GM23338 (cell line): ENCODE data around the gene DDAH2. TPM values are rescaled to one million over a fixed set of nuclear protein-coding genes. Genes with fewer than 3 reads are reported as not detected.

ENCODE experiments used
- ATAC-seq: fragments of 200-7000 bp; cut with Tn5 transposase; 3 replicates; pipeline ENCODE4 v1.9.1; 2020
- DNase-seq: peaks from one replicate; pipeline ENCODE4 v3.0.0-alpha.2; 2015; ENCODE audit warnings: low spot score
- H2AFZ ChIP-seq: fragments of 200-600 bp; sonication (generic); 2 replicates; pipeline ENCODE4 v1.8.0; 2016; ENCODE audit warnings: antibody characterized with exemption, mild to moderate bottlenecking, moderate library complexity
- H3F3A ChIP-seq: fragments of 200-600 bp; sonication (generic); replicated peaks from 2 replicates; pipeline ENCODE4 v1.8.0; 2017; ENCODE audit warnings: antibody characterized with exemption, mixed run types, low read depth
- H3K27ac ChIP-seq: fragments of 200-600 bp; sonication (generic); 2 replicates; pipeline ENCODE4 v1.6.1; 2016; ENCODE audit warnings: low read depth
- H3K27me3 ChIP-seq: fragments of 200-600 bp; sonication (generic); 2 replicates; pipeline ENCODE4 v1.8.0; 2016; ENCODE audit warnings: mild to moderate bottlenecking, mixed run types, moderate library complexity; ENCODE audit not compliant: insufficient read depth
- H3K36me3 ChIP-seq: fragments of 200-600 bp; sonication (generic); 2 replicates; pipeline ENCODE4 v1.8.0; 2016; ENCODE audit warnings: mild to moderate bottlenecking; ENCODE audit not compliant: insufficient read depth
- H3K4me1 ChIP-seq: fragments of 200-600 bp; sonication (generic); 2 replicates; pipeline ENCODE4 v1.8.0; 2016; ENCODE audit warnings: mild to moderate bottlenecking, moderate library complexity; ENCODE audit not compliant: insufficient read depth
- H3K4me2 ChIP-seq: fragments of 200-600 bp; sonication (generic); 2 replicates; pipeline ENCODE4 v1.7.1; 2017; ENCODE audit warnings: mixed run types
- H3K4me3 ChIP-seq: fragments of 200-600 bp; sonication (generic); 2 replicates; pipeline ENCODE4 v1.6.1; 2016; ENCODE audit warnings: mixed run types
- H3K79me2 ChIP-seq: fragments of 200-600 bp; sonication (generic); replicated peaks from 2 replicates; pipeline ENCODE4 v1.8.0; 2017; ENCODE audit warnings: mild to moderate bottlenecking; ENCODE audit not compliant: insufficient read depth
- H3K9me2 ChIP-seq: fragments of 200-600 bp; sonication (generic); 2 replicates; pipeline ENCODE4 v1.8.0; 2017; ENCODE audit not compliant: insufficient read depth
- H4K20me1 ChIP-seq: fragments of 200-600 bp; sonication (generic); replicated peaks from 2 replicates; pipeline ENCODE4 v1.8.0; 2017; ENCODE audit warnings: mild to moderate bottlenecking; ENCODE audit not compliant: insufficient read depth
- H3K27ac Mint-ChIP-seq: 2 replicates; pipeline ENCODE4 v1.8.0; 2020; ENCODE audit warnings: inconsistent platforms, mild to moderate bottlenecking, moderate library complexity, mixed read lengths
- H3K27me3 Mint-ChIP-seq: 3 replicates; pipeline ENCODE4 v1.8.0; 2022; ENCODE audit warnings: low read depth, mild to moderate bottlenecking, moderate library complexity, mixed read lengths, inconsistent platforms; ENCODE audit not compliant: insufficient read depth, poor library complexity
- H3K36me3 Mint-ChIP-seq: 3 replicates; pipeline ENCODE4 v1.8.0; 2021; ENCODE audit warnings: low read depth, mild to moderate bottlenecking, inconsistent platforms, moderate library complexity, mixed read lengths
- H3K4me1 Mint-ChIP-seq: 3 replicates; pipeline ENCODE4 v1.8.0; 2020; ENCODE audit warnings: mild to moderate bottlenecking, inconsistent platforms, mixed read lengths
- H3K4me3 Mint-ChIP-seq: 3 replicates; pipeline ENCODE4 v1.8.0; 2021; ENCODE audit warnings: moderate library complexity, mild to moderate bottlenecking, inconsistent platforms, mixed read lengths
- H3K9me3 Mint-ChIP-seq: 3 replicates; pipeline ENCODE4 v1.8.0; 2020; ENCODE audit warnings: moderate library complexity, mild to moderate bottlenecking, inconsistent platforms, mixed read lengths
- CREB1 ChIP-seq: fragments of 250-450 bp; sonication (Bioruptor Pico); IDR thresholded peaks from 2 replicates; pipeline ENCODE4 v1.5.0; 2020; ENCODE audit warnings: low read depth, mild to moderate bottlenecking, moderate library complexity
- CTCF ChIP-seq, 2 experiments: fragments of 200-600 bp in 1 of 2; sonication (generic) in 1 of 2; conservative IDR thresholded peaks; 2 replicates each; pipeline versions ENCODE4 v1.5.1 to v1.6.1; 2016 to 2017; ENCODE audit warnings: antibody characterized with exemption in 2 of 2, low read depth in 2 of 2, mild to moderate bottlenecking in 2 of 2, moderate library complexity in 1 of 2
- ETS1 ChIP-seq: IDR thresholded peaks from 2 replicates; pipeline ENCODE4 v1.6.1; 2016; ENCODE audit warnings: antibody characterized with exemption
- EZH2 ChIP-seq: fragments of 200-600 bp; sonication (generic); IDR thresholded peaks from one replicate; pipeline ENCODE4 v1.8.0; 2017; ENCODE audit warnings: antibody characterized with exemption, mild to moderate bottlenecking, low read depth; ENCODE audit not compliant: unreplicated experiment
- EZH2phosphoT487 ChIP-seq: fragments of 200-600 bp; sonication (generic); IDR thresholded peaks from one replicate; pipeline ENCODE4 v1.8.1; 2018; ENCODE audit warnings: antibody characterized with exemption; ENCODE audit not compliant: unreplicated experiment
- JUNB ChIP-seq: IDR thresholded peaks from one replicate; pipeline ENCODE4 v1.6.1; 2016; ENCODE audit warnings: antibody characterized with exemption; ENCODE audit not compliant: unreplicated experiment
- NANOG ChIP-seq: IDR thresholded peaks from 2 replicates; pipeline ENCODE4 v1.6.1; 2016; ENCODE audit warnings: antibody characterized with exemption, borderline replicate concordance
- REST ChIP-seq: IDR thresholded peaks from one replicate; pipeline ENCODE4 v1.6.1; 2018; ENCODE audit warnings: antibody characterized with exemption; ENCODE audit not compliant: unreplicated experiment
- STAT1 ChIP-seq: IDR thresholded peaks from one replicate; pipeline ENCODE4 v1.6.1; 2016; ENCODE audit warnings: antibody characterized with exemption; ENCODE audit not compliant: unreplicated experiment
- ZNF114 ChIP-seq: fragments of 250-450 bp; sonication (Bioruptor Pico); IDR thresholded peaks from 2 replicates; pipeline ENCODE4 v1.5.0; 2020; ENCODE audit warnings: mild to moderate bottlenecking, moderate library complexity
- ZNF462 ChIP-seq: fragments of 250-450 bp; sonication (Bioruptor Pico); IDR thresholded peaks from 2 replicates; pipeline ENCODE4 v1.5.0; 2020; ENCODE audit warnings: mild to moderate bottlenecking, moderate library complexity
- polyA plus RNA-seq: library from polyadenylated mRNA; unstranded; fragments of >200 nt; fragmentation: Nextera tagmentation; extraction: Ambion mirVana; gene quantifications from 2 replicates; pipeline ENCODE4 v1.2.1, GENCODE V29; 2016
- total RNA-seq: library from RNA; depleted of rRNA; stranded (reverse); fragments of >200 nt; shearing (Covaris generic); gene quantifications from 2 replicates; pipeline ENCODE4 v1.2.3, GENCODE V29; 2014

Gene DDAH2
- total and polyA plus RNA-seq, 2 experiments from 2014 or later, result 58.7 to 65.1 TPM

DNA sequence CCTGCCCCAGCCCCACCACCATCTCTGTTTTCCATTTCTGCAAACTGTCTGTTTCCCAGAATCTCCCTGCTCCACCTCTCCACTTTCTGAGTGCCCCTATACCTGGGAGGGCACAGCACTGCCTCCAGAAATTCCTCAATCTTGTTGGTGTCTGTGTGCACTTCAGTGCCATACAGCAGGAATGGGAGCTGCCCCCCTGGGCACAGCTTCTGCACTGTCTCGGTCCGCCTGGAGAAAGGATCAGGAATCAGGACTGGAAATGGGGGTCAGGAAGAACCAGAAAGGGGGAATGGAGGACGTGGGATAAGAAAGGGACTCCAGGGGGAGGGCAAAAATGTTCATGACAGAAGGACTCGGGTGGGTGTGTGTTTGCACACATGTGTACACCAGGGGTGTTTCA is 4.6 kb upstream of the DDAH2 start:
- peaks cover 62% of the 10 kb centered on the region for H3F3A ChIP-seq
- H4K20me1 ChIP-seq, result peaks cover 11% of the 10 kb centered on the region; the same call in 1 of the 2 replicates
- no peak for ATAC-seq
- no peaks in the 10 kb centered on the region for H3K9me2 ChIP-seq
- Mint-ChIP-seq H3K9me3 (no peaks in the 10 kb centered on the region), H3K36me3 (peaks cover 42% of the 10 kb centered on the region), H3K4me3 (peak overlapping the region; percentile 92; the same call in 1 of the 3 replicates), H3K27ac (no peak overlapping the region; the same call in 1 of the 2 replicates), H3K27me3 (peaks cover 29% of the 10 kb centered on the region), H3K4me1 (peaks cover 49% of the 10 kb centered on the region)
- TF ChIP-seq STAT1 (no peak), JUNB (no peak), CREB1 (no peak), ETS1 (no peak), EZH2 (no peak), NANOG (no peak), ZNF114 (CRISPR knock-in tag) (no peak), EZH2phosphoT487 (no peak), REST (no peak), CTCF (conservative IDR thresholded peaks at IDR 0.05; ENCODE audit: low read depth in 2 of 2) (no peak), ZNF462 (no peak)
- no peak for DNase-seq
- peaks cover 29% of the 10 kb centered on the region for H3K36me3 ChIP-seq
- peaks cover 3% of the 10 kb centered on the region; the same call in 1 of the 2 replicates for H3K27me3 ChIP-seq
- H3K4me1 ChIP-seq, result peaks cover 42% of the 10 kb centered on the region
- peaks cover 27% of the 10 kb centered on the region for H3K79me2 ChIP-seq
- no peak overlapping the region for H3K4me2 ChIP-seq
- H2AFZ ChIP-seq, result no peak overlapping the region
- H3K27ac ChIP-seq, result no peak overlapping the region
- no peak overlapping the region for H3K4me3 ChIP-seq
